Measurements from ENCODE around the gene FARSA.
"Not testable (repeated sequence)": the region's sequence is repeated elsewhere in the genome, so short reads cannot be mapped to it uniquely, and the experiment has no call there.

Gene FARSA

DNA sequence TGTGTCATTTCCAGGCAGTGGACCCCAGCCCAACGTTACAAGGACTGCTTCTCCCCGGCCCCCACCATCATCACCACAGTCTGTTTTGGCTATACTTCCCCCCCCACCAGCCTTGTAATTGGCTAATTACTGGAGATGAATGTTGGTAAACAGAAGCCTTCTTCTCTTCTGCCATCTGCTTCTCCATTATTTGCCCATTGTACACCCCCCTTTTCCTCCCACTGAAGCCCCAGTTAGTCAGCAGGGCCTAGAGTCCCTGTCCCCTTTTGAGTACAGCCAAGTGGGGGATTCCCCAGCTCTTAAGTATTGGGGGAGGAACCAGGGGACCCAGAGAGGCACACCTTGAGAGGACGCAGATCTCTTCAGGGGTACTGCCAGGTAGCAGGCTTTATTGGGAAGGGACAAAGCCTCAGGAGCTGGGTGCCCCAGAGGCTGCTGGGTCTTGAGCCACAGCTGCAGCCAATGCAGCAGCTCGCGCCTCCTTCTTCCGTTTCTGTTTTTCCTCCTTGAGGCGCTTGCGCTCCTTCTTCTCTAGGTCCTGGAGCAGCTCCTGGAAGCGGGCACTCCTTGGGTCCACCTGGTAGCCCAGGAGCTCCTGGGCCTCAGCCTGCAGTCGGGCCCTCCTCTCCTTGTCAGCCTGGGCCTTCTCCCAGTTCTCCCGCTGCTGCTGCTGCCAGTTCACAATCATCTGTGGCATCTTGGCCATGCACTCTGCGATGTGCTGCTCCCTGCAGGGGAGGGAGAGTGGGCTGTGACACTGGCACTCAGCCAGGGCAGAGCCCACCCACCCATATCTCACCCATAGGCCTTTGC, 20.5 kb upstream of the FARSA start:
- DNase-seq, result peak; percentile 90 to 91

GRCh38 chr19:12953138-12953798, 19.8 kb upstream of the FARSA start:
- DNase-seq, result peak; percentile 95 to 96

- DNase-seq, result peak; percentile 59 to 69
Observed at GRCh38 chr19:12952488-12953137, 19.1 kb upstream of the FARSA start.

DNA sequence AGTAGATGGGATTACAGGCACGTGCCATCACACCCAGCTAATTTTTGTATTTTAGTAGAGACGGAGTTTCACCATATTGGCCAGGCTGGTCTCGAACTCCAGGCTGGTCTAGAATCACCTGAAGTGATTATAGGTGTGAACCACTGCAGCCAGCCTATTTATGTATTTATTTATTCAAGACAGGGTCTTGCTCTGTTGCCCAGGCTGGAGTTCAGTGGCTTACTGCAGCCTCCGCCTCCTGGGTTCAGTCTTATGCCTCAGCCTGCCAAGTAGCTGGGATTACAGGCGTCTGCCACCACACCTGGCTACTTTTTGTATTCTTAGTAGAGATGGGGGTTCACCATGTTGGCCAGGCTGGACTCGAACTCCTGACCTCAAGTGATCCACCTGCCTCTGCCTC, 18.5 kb upstream of the FARSA start:
- DNase-seq, result not testable (repeated sequence)

GRCh38 chr19:12949363-12950283, 16.1 kb upstream of the FARSA start:
- DNase-seq, result no peak

GRCh38 chr19:12948612-12949362, 15.3 kb upstream of the FARSA start:
- no peak for DNase-seq

- DNase-seq, result no peak
Observed at GRCh38 chr19:12947702-12948611, 14.4 kb upstream of the FARSA start.

- peak in 1 of 2 experiments; percentile 33 for DNase-seq
Observed at GRCh38 chr19:12946731-12947496, 13.4 kb upstream of the FARSA start.

DNA sequence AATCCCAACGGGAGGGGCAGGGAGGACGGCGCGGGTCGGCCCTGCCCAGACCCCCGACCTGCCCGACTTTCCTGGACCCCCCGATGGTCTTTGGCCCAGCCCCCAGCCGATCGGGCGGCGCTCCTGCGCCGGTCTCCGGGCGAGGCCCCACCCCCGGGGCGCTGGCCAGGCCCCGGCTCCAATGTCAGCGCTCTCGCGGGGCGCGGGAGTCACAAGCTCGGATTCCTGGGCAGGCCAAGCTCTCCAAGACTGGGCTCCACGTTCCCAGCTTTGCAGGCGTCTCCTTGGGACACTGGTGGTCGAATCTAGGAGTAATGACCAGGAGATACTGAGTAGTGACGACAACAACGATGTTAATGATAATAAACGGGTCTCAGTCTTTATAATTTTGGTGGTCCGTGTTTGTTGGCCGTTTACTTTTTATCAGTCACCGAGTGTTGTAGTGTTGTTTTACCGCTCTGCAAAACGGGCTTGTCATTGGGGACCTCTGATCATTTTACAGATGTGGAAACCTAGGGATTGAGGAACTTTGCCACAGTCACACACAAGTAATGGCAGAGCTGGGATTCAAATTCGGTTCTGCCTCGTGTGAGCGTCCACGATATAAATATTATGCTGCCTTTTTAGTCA, 12.7 kb upstream of the FARSA start:
- DNase-seq, result peak; percentile 47 to 56

- DNase-seq, result peak; percentile 97 to 99
Observed at GRCh38 chr19:12945479-12946091, 12.1 kb upstream of the FARSA start, which contains the start of gene RAD23A. Gene RAD23A (plus strand): TSS chr19:12945862. CDS start chr19:12945949, 87 bp downstream.

GRCh38 chr19:12944104-12944674, 10.7 kb upstream of the FARSA start:
- DNase-seq, result no peak

DNA sequence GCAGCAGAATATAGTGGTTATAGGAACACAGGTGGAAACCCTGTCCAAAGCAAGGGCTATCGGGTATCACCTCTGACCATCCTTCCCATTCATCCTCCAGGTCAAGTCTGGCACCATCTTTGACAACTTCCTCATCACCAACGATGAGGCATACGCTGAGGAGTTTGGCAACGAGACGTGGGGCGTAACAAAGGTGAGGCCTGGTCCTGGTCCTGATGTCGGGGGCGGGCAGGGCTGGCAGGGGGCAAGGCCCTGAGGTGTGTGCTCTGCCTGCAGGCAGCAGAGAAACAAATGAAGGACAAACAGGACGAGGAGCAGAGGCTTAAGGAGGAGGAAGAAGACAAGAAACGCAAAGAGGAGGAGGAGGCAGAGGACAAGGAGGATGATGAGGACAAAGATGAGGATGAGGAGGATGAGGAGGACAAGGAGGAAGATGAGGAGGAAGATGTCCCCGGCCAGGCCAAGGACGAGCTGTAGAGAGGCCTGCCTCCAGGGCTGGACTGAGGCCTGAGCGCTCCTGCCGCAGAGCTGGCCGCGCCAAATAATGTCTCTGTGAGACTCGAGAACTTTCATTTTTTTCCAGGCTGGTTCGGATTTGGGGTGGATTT, 10.0 kb upstream of the FARSA start:
- no peak for DNase-seq

DNA sequence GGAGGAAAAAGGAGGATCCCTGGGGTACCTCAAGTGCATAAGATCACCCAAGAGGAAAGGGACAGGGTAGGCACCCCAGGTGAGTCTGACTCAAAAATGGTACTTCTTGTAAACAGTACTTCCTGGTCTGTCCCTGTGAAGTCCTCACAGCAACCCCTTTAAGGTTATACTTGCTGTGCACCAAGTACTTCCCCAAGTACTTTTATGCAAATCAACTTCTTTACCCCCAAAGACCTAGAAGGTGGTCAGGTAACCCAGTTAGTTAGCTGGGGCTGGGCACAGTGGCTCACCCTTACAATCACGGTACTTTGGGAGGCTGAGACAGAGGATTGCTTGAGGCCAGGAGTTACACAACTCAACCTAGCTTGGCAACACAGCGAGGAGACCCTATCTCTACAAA, 7.4 kb upstream of the FARSA start:
- no peak for DNase-seq

- DNase-seq, result no peak
Observed at GRCh38 chr19:12939975-12940423, 6.5 kb upstream of the FARSA start.

- peak; percentile 65 to 75 for DNase-seq
Observed at GRCh38 chr19:12938779-12939601, 5.5 kb upstream of the FARSA start.

DNA sequence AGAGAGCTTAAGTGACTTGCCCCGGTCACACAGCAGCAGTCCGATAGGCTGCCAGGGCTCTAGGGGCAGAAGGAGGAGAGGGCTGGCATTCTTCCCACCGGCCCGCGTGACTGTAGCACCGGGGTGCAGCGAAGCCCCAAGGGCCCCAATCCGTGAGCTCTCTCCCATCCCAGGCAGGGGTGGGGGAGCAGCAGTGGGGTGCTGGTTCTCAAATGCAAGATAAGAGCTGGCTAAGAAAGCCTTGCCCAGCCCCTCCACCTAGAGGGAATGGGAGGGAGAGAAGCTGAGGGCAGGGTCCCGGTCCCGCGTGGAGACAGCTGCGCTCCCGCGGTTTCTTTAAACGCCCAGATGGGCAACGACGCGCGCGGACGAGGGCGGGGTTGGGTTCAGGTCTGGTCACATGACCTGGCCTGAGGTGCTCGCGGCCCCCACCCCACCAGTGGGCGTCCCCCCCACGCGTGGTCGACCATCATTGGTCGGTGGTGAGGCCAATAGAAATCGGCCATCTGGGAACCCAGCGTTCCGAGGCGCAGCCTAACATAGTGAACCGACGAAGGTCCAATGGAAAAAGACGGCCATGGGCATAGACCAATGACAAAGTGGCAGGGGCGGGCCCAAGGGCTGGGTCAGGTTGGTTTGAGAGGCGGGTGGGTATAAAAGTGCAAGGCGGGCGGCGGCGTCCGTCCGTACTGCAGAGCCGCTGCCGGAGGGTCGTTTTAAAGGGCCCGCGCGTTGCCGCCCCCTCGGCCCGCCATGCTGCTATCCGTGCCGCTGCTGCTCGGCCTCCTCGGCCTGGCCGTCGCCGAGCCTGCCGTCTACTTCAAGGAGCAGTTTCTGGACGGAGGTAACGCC, 4.6 kb upstream of the FARSA start, which contains the start of gene CALR:
Gene CALR, plus strand, starts transcription at position 683 of the 852 bp plus-strand sequence. Its CDS starts 71 bp downstream, at position 754.
- peak; percentile 100 for DNase-seq

All from NCI-H524 (cell line).